AG04450 (cell line): ENCODE results near the gene ATP2C1. TPM values are rescaled to one million over a fixed set of nuclear protein-coding genes. Genes with fewer than 3 reads are reported as not detected.

Source experiments
- CTCF ChIA-PET: fragments of 300-600, 350-600 bp; formaldehyde crosslinking; extraction: SDS; loops from one replicate; lab custom pipeline; 2022; ENCODE audit warnings: antibody characterized with exemption, inconsistent platforms; lab: Charles Lee
- POLR2A ChIA-PET: fragments of 350-600 bp; formaldehyde crosslinking; extraction: SDS; loops from one replicate; lab custom pipeline; 2021; ENCODE audit warnings: antibody characterized with exemption, inconsistent platforms; lab: Yijun Ruan, JAX
- DNase-seq: peaks from one replicate; pipeline ENCODE4 v3.0.0-alpha.2; 2011; ENCODE audit warnings: low read depth, low spot score
- H3K27ac ChIP-seq: one replicate; pipeline ENCODE4 v1.5.1; 2012; ENCODE audit warnings: low read depth, low read length, control low read depth
- H3K27me3 ChIP-seq: one replicate; pipeline ENCODE4 v1.6.0; 2012; ENCODE audit warnings: low read length; ENCODE audit not compliant: control insufficient read depth, insufficient read depth
- H3K4me3 ChIP-seq: 2 replicates; pipeline ENCODE4 v1.5.1; 2011; ENCODE audit warnings: mild to moderate bottlenecking, low read depth, low read length, control low read depth
- H3K9me3 ChIP-seq: 2 replicates; pipeline ENCODE4 v1.5.1; 2012; ENCODE audit warnings: low read length; ENCODE audit not compliant: control insufficient read depth, insufficient read depth
- CTCF ChIP-seq: IDR thresholded peaks from 2 replicates; pipeline ENCODE4 v1.5.1; 2011; ENCODE audit warnings: low read depth, low read length, control low read depth, inconsistent platforms
- polyA plus RNA-seq: library from polyadenylated mRNA; depleted of rRNA; stranded (reverse); fragments of >200 nt; gene quantifications from 2 replicates; pipeline ENCODE4 v1.2.3, GENCODE V29; 2011

Gene ATP2C1
- polyA plus RNA-seq, 1 experiment = 103 TPM

- POLR2A ChIA-PET = no interaction called here
- H3K4me3 ChIP-seq = no peak overlapping the region
- H3K27ac ChIP-seq = no peak overlapping the region
- DNase-seq = no peak
- CTCF ChIA-PET = interaction anchor here (0.5 kb wide), 1 partner anchor 47 kb away, joined by 4 read pairs; no protein-coding TSS in a partner anchor
- TF ChIP-seq CTCF = no peak
- no peaks in the 10 kb centered on the region for H3K9me3 ChIP-seq
- no peaks in the 10 kb centered on the region for H3K27me3 ChIP-seq
Measured at GRCh38 chr3:130939753-130940152, 45.9 kb downstream of the ATP2C1 start.

GRCh38 chr3:130941793-130942192, 47.9 kb downstream of the ATP2C1 start:
- ChIA-PET CTCF (interaction anchor here (1.4 kb wide), 1 partner anchor 49 kb away, joined by 4 read pairs; no protein-coding TSS in a partner anchor), POLR2A (no interaction called here)
- TF ChIP-seq CTCF = no peak
- Histone ChIP-seq H3K27me3 (no peaks in the 10 kb centered on the region), H3K27ac (no peak overlapping the region), H3K9me3 (no peaks in the 10 kb centered on the region), H3K4me3 (no peak overlapping the region)
- no peak for DNase-seq

- TF ChIP-seq CTCF = no peak
- Histone ChIP-seq H3K4me3 (no peak overlapping the region), H3K27me3 (no peaks in the 10 kb centered on the region), H3K9me3 (no peaks in the 10 kb centered on the region), H3K27ac (no peak overlapping the region)
- ChIA-PET CTCF (interaction anchor here (1.6 kb wide), 1 partner anchor 53 kb away, joined by 5 read pairs; the partner anchor contains the start of gene ATP2C1), POLR2A (no interaction called here)
- no peak for DNase-seq
Measured at GRCh38 chr3:130946882-130947281, 53.0 kb downstream of the ATP2C1 start.

- no peaks in the 10 kb centered on the region for H3K9me3 ChIP-seq
- ChIA-PET POLR2A (no interaction called here), CTCF (interaction anchor here (0.8 to 1.1 kb wide), 2 partner anchors 10 to 54 kb away, joined by 3 to 6 read pairs; partner anchors contain the start of gene ATP2C1)
- no peak for TF ChIP-seq CTCF
- no peak for DNase-seq
- no peaks in the 10 kb centered on the region for H3K27me3 ChIP-seq
- H3K27ac ChIP-seq = no peak overlapping the region
- H3K4me3 ChIP-seq = no peak overlapping the region
Measured at GRCh38 chr3:130948001-130948773, 54.3 kb downstream of the ATP2C1 start.

GRCh38 chr3:130948929-130949328, 55.0 kb downstream of the ATP2C1 start:
- H3K4me3 ChIP-seq = no peak overlapping the region
- ChIA-PET CTCF (interaction anchor here (1.1 kb wide), 1 partner anchor 55 kb away, joined by 6 read pairs; the partner anchor contains the start of gene ATP2C1), POLR2A (no interaction called here)
- no peaks in the 10 kb centered on the region for H3K9me3 ChIP-seq
- no peak for TF ChIP-seq CTCF
- DNase-seq = no peak
- no peak overlapping the region for H3K27ac ChIP-seq
- no peaks in the 10 kb centered on the region for H3K27me3 ChIP-seq
